ENCODE data around the gene ZCCHC17. TPM values are rescaled to one million over a fixed set of nuclear protein-coding genes. Genes with fewer than 3 reads are reported as not detected.
A peak's percentile ranks its signal among the peaks of the same experiment; 100 is the strongest.

The ZCCHC17 gene
- total and polyA plus RNA-seq, 2 donors (not counting 3 experiments of a cell fraction or from before 2014, with no cell fraction given), result 32.0 to 41.4 TPM

DNA sequence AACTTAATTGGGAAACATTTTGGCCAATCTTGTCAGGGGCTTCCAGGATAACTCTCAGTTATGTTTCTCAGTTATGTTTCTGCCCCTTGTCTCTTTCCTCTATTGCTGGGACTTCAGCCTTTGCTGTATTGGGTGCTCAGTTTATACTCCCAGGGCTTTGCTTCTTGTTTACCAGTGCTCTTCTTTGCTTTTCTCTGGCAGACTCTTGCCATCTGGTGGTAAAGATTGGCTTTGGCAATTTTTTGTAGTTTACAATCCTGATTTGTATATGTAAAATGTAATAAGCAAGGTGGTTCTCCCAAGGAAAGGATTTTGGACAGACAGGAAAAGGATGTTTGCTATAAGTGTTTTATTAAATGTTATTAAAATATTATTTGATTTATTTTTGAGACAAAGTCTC lies 38.2 kb downstream of the ZCCHC17 start:
- Histone ChIP-seq H3K79me2 (ENCODE audit: control insufficient read depth, insufficient read depth, low read length) (no peaks in the 10 kb centered on the region), H2AFZ (ENCODE audit: low read depth, low read length) (no peak overlapping the region), H3K36me3 (ENCODE audit: control insufficient read depth in 2 of 2, extremely low read depth in 1 of 2, insufficient read depth in 2 of 2, low read length in 2 of 2) (peaks cover 0 to 5% of the 10 kb centered on the region in 2 experiments), H4K20me1 (replicated peaks; ENCODE audit: control insufficient read depth, extremely low read depth, insufficient read depth, low read length) (no peaks in the 10 kb centered on the region), H3K4me2 (ENCODE audit: insufficient read depth, low read length) (no peak overlapping the region), H3K9me3 (replicated peaks; ENCODE audit: control insufficient read depth, insufficient read depth, low read length) (no peaks in the 10 kb centered on the region), H3K27ac (ENCODE audit: insufficient read depth, low read depth, low read length) (no peak overlapping the region), H3K4me3 (replicated peaks in 1 of 3; ENCODE audit: insufficient read depth in 1 of 3, low read depth in 1 of 3, low read length in 3 of 3) (no peak overlapping the region), H3K9me1 (replicated peaks; ENCODE audit: control insufficient read depth, extremely low read depth, insufficient read depth, low read length) (no peaks in the 10 kb centered on the region), H3K4me1 (ENCODE audit: control insufficient read depth, extremely low read depth, insufficient read depth, low read length) (no peaks in the 10 kb centered on the region), H3K9ac (replicated peaks; ENCODE audit: extremely low read depth, insufficient read depth, low read length) (no peak overlapping the region), H3K27me3 (ENCODE audit: control insufficient read depth in 2 of 2, insufficient read depth in 2 of 2, low read length in 2 of 2) (no peaks in the 10 kb centered on the region)
- DNase-seq (ENCODE audit: low read depth, low spot score), result peak; percentile 67
- intact Hi-C loops (cut with micrococcal nuclease) (loop anchor here (1.0 kb wide), 1 partner anchor 151 kb away; no protein-coding TSS in a partner anchor), dilution Hi-C loops (cut with MboI; ENCODE audit: extremely low pct_ligation_motif_present, low sequenced_read_pairs) (no loop called here)
- TF ChIP-seq, protein P1, sequence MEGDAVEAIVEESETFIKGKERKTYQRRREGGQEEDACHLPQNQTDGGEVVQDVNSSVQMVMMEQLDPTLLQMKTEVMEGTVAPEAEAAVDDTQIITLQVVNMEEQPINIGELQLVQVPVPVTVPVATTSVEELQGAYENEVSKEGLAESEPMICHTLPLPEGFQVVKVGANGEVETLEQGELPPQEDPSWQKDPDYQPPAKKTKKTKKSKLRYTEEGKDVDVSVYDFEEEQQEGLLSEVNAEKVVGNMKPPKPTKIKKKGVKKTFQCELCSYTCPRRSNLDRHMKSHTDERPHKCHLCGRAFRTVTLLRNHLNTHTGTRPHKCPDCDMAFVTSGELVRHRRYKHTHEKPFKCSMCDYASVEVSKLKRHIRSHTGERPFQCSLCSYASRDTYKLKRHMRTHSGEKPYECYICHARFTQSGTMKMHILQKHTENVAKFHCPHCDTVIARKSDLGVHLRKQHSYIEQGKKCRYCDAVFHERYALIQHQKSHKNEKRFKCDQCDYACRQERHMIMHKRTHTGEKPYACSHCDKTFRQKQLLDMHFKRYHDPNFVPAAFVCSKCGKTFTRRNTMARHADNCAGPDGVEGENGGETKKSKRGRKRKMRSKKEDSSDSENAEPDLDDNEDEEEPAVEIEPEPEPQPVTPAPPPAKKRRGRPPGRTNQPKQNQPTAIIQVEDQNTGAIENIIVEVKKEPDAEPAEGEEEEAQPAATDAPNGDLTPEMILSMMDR (IDR thresholded peaks at IDR 0.05; ENCODE audit: extremely low read depth in 1 of 2, insufficient read depth in 1 of 2, low read depth in 1 of 2, low read length in 2 of 2), result peak; percentile 20 to 33
- TF ChIP-seq, protein P2, sequence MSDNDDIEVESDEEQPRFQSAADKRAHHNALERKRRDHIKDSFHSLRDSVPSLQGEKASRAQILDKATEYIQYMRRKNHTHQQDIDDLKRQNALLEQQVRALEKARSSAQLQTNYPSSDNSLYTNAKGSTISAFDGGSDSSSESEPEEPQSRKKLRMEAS (IDR thresholded peaks at IDR 0.05; ENCODE audit: insufficient read depth, insufficient read length), result no peak
- TF ChIP-seq MYC (IDR thresholded peaks at IDR 0.05; ENCODE audit: low read depth, low read length), result no peak
- TF ChIP-seq POLR2A (IDR thresholded peaks at IDR 0.05; ENCODE audit: low read depth, low read length), result no peak
- no TSS peak for BruUV-seq (replicated peaks)
- no peak for FAIRE-seq
- ChIA-PET CTCF (interaction anchor here (1.0 to 2.5 kb wide), 3 partner anchors 38 to 151 kb away, joined by 3 to 23 read pairs (median 4); partner anchors contain the start of genes SNRNP40 and ZCCHC17), POLR2A (no interaction called here)

Data from endothelial cell of umbilical vein (primary cell).